Panc1 (cell line): ENCODE results near the gene PRAMEF18. TPM values are rescaled to one million over a fixed set of nuclear protein-coding genes. Genes with fewer than 3 reads are reported as not detected.
"Not testable (repeated sequence)": the region's sequence is repeated elsewhere in the genome, so short reads cannot be mapped to it uniquely, and the experiment has no call there.

Experiments used
- ATAC-seq: fragments of 200-7000 bp; cut with Tn5 transposase; 2 replicates; pipeline ENCODE4 v1.9.1; 2020; ENCODE audit warnings: mild to moderate bottlenecking, moderate library complexity
- Bru-seq: library from RNA; stranded (reverse); fragments of 400-500 nt; gene quantifications from one replicate; lab custom pipeline; 2021; lab: Mats Ljungman, UMichigan
- BruChase-seq, 2 experiments: library from RNA; stranded (reverse); fragments of 400-500 nt; gene quantifications; one replicate each; lab custom pipeline; 2021; lab: Mats Ljungman, UMichigan
- BruUV-seq: library from RNA; stranded (reverse); fragments of 400-500 nt; replicated peaks from 2 replicates; lab custom pipeline; 2021; lab: Mats Ljungman, UMichigan
- CTCF ChIA-PET: fragments of 300-600 bp; sonication (Branson Sonifier 250); formaldehyde crosslinking; loops from one replicate; lab custom pipeline; 2022; ENCODE audit warnings: antibody characterized with exemption; lab: Charles Lee
- POLR2A ChIA-PET: fragments of 300-600 bp; sonication (Branson Sonifier 250); formaldehyde crosslinking; loops from one replicate; lab custom pipeline; 2022; ENCODE audit warnings: antibody characterized with exemption; lab: Charles Lee
- DNase-seq: peaks from one replicate; pipeline ENCODE4 v3.0.0-alpha.2; 2010; ENCODE audit warnings: low read depth, low spot score
- H3K27ac ChIP-seq: 2 replicates; pipeline ENCODE4 v1.5.1; 2011; ENCODE audit warnings: mild to moderate bottlenecking, low read length, inconsistent platforms
- H3K27me3 ChIP-seq: fragments of 200-500 bp; sonication (Bioruptor generic); 2 replicates; pipeline ENCODE4 v1.6.0; 2014; ENCODE audit warnings: low read length, inconsistent platforms; ENCODE audit not compliant: control insufficient read depth, insufficient read depth
- H3K36me3 ChIP-seq: fragments of 200-500 bp; sonication (Bioruptor generic); 2 replicates; pipeline ENCODE4 v1.5.1; 2014; ENCODE audit warnings: inconsistent platforms, mild to moderate bottlenecking, low read length, moderate library complexity; ENCODE audit not compliant: control insufficient read depth, insufficient read depth
- H3K4me1 ChIP-seq: 2 replicates; pipeline ENCODE4 v1.5.1; 2011; ENCODE audit warnings: inconsistent platforms, mild to moderate bottlenecking, low read length, moderate library complexity; ENCODE audit not compliant: control insufficient read depth, insufficient read depth
- H3K4me3 ChIP-seq, 2 experiments: 2 replicates each; pipeline ENCODE4 v1.5.1; 2011 to 2012; ENCODE audit warnings: low read depth in 2 of 2, low read length in 2 of 2, mild to moderate bottlenecking in 2 of 2, inconsistent platforms in 1 of 2, moderate library complexity in 1 of 2
- H3K9me3 ChIP-seq: fragments of 200-500 bp; sonication (Bioruptor generic); 2 replicates; pipeline ENCODE4 v1.5.1; 2014; ENCODE audit warnings: low read depth, mild to moderate bottlenecking, inconsistent platforms, low read length, moderate library complexity; ENCODE audit not compliant: control insufficient read depth, insufficient read depth
- in situ Hi-C: cut with HindIII; loops from 2 replicates; pipeline ENCODE4 v1.10.0; 2016; ENCODE audit warnings: low sequenced_read_pairs, low pct_unique_long_range_greater_than_20kb
- intact Hi-C: fragments of 100-400 bp; cut with micrococcal nuclease; formaldehyde crosslinking; loops from one replicate; pipeline ENCODE4 v1.10.0; 2022; ENCODE audit not compliant: unreplicated experiment
- long read RNA-seq: library from polyadenylated mRNA; unstranded; transcript quantifications from one replicate; pipeline ENCODE4 v2.0.0, GENCODE V29; 2021; ENCODE audit not compliant: unreplicated experiment
- polyA plus RNA-seq: library from polyadenylated mRNA; unstranded; fragments of >200 nt; gene quantifications from one replicate; pipeline ENCODE4 v1.2.1, GENCODE V29; 2012; ENCODE audit warnings: missing spikeins; ENCODE audit not compliant: insufficient read length
- total RNA-seq: library from RNA; stranded (reverse); gene quantifications from one replicate; pipeline ENCODE4 v1.2.1, GENCODE V29; 2021; ENCODE audit not compliant: unreplicated experiment

The PRAMEF18 gene, protein sequence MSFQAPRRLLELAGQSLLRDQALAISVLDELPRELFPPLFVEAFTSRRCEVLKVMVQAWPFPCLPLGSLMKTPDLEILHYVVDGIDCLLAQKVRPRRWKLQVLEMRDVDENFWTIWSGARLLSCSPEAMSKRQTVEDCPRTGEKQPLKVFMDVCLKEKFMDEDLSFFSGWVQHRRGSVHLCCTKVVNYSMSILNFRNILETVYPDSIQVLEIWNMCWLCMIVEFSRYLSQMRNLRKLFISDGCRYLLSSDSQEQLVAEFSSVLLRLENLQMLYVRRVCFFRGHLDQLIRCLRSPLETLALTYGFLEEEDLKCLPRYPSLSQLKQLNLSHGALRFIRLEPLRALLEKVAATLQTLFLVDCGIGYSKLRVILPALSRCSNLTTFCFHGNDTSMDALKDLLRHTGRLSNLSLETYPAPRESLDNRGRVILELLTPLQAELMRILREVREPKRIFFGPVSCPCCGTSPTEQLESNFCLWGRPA
- total RNA-seq (not detected), Bru-seq, nascent RNA (not detected), BruChase-seq, experiment 1, labeled RNA remaining after a 2-hour chase (not detected), BruChase-seq, experiment 2, labeled RNA remaining after a 6-hour chase (not detected)
- not detected for polyA plus RNA-seq
- long read RNA-seq, result 0 reads

DNA sequence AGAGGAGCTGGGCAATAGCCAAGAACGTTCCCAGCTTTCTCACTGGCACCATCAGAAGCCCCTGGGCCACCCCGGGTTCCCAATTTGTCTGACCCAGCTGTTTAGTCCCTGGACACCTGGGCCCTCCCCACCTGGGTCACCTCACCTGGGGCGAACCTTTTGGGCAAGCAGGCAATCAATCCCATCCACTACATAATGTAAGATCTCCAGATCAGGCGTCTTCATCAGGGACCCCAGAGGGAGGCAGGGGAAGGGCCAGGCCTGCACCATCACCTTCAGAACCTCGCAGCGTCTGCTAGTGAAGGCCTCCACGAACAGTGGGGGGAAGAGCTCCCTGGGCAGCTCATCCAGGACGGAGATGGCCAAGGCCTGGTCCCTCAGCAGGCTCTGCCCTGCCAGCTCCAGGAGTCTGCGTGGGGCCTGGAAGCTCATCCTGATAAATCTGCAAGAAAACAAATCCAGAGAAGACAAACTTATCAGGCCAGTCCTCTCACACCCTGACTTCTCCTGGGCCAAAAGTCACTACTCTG, at the start of gene PRAMEF18:
Gene PRAMEF18 (minus strand): TSS at position 480 of the 530 bp plus-strand sequence. CDS start 48 bp downstream, at position 432.
- H3K4me3 ChIP-seq, H3K9me3 ChIP-seq, CTCF ChIA-PET, BruUV-seq, POLR2A ChIA-PET, ATAC-seq, in situ Hi-C loops, H3K27ac ChIP-seq, H3K27me3 ChIP-seq, intact Hi-C loops, H3K36me3 ChIP-seq, DNase-seq, H3K4me1 ChIP-seq: not testable (repeated sequence)

DNA sequence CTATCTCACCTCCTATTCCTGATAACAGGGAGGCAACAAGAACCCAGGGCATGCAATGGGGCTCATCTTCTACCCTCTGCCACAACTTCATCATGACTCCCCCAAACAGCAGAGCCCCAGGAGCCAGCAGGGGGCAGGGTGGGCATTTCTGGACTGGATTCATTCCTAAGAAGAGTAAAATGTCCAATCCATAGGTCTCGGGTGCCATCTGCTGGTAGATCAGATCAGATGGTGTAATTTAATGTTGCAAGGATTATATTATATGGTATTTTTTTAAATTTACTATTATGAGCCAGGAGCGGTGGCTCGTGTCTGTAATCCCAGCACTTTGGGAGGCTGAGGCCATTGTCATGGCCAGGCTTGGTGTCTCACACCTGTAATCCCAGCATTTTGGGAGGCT, 39.2 kb upstream of the PRAMEF18 start:
- H3K4me1 ChIP-seq, H3K36me3 ChIP-seq, CTCF ChIA-PET, BruUV-seq, intact Hi-C loops, H3K4me3 ChIP-seq, H3K27me3 ChIP-seq, POLR2A ChIA-PET, in situ Hi-C loops, DNase-seq, H3K27ac ChIP-seq, H3K9me3 ChIP-seq: not testable (repeated sequence)
- ATAC-seq, result peak; percentile 71; the same call in 1 of the 2 replicates

DNA sequence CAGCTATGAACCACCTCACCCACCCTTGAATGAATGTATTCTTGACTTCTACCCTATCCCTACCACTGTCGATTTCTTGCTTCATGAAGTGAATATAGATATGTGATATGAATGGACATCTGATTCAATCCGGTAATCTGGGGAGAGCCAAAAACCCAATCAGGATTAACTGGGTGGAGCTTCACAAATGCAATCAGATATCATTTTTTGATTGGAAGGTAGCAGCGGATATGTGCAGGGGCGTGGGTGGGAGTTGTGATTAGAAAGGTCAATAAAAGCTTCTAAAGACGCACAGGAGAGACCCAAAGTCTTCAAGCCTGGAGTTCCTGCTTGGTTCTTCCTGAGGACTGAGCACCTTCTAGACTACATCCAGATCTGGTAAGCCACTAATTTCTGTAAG, 27.9 kb upstream of the PRAMEF18 start, which contains the start of gene PRAMEF5:
Gene PRAMEF5 (plus strand): TSS at position 301 of the 400 bp plus-strand sequence. CDS start 5,071 bp downstream, outside the sequence.
- ATAC-seq, CTCF ChIA-PET, H3K9me3 ChIP-seq, BruUV-seq, in situ Hi-C loops, DNase-seq, H3K4me3 ChIP-seq, H3K36me3 ChIP-seq, intact Hi-C loops, POLR2A ChIA-PET, H3K27ac ChIP-seq, H3K27me3 ChIP-seq, H3K4me1 ChIP-seq: not testable (repeated sequence)

DNA sequence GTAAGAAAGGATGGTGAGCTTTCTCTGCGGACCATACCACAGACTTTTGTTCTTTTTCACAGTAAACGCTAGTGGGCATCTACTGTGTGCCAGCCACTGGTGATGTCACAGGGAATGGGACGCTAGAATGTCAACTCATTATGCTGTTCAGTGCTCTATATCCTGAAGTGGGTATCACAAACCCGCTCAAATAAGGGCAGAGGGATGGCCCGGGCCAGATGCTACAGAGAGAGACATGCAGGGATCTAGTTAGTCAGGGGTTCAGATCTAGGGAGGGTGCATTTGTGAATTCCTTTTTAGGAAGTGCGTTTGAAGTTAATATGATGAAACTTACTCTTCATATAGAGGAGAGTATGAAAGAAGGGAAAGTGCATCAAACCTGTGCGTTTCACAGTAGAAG, 21.2 kb upstream of the PRAMEF18 start:
- H3K4me3 ChIP-seq, H3K9me3 ChIP-seq, H3K27me3 ChIP-seq, H3K36me3 ChIP-seq, DNase-seq, H3K27ac ChIP-seq, BruUV-seq, ATAC-seq, intact Hi-C loops, H3K4me1 ChIP-seq, POLR2A ChIA-PET, in situ Hi-C loops, CTCF ChIA-PET: not testable (repeated sequence)

DNA sequence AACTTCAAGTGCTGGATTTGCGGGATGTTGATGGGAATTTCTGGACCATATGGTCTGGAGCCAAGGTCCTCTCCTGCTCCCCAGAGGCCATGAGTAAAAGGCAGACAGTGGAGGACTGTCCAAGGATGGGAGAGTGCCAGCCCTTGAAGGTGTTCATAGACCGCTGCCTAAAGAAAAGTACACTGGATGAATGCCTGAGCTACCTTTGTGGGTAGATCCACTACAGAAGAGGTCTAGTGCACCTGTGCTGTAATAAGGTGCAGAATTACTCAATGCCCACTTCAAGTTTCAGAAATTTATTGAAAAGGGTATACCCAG, 20.6 kb upstream of the PRAMEF18 start:
- H3K4me3 ChIP-seq, DNase-seq, BruUV-seq, H3K27ac ChIP-seq, H3K4me1 ChIP-seq, intact Hi-C loops, H3K36me3 ChIP-seq, in situ Hi-C loops, H3K27me3 ChIP-seq, ATAC-seq, POLR2A ChIA-PET, CTCF ChIA-PET, H3K9me3 ChIP-seq: not testable (repeated sequence)

DNA sequence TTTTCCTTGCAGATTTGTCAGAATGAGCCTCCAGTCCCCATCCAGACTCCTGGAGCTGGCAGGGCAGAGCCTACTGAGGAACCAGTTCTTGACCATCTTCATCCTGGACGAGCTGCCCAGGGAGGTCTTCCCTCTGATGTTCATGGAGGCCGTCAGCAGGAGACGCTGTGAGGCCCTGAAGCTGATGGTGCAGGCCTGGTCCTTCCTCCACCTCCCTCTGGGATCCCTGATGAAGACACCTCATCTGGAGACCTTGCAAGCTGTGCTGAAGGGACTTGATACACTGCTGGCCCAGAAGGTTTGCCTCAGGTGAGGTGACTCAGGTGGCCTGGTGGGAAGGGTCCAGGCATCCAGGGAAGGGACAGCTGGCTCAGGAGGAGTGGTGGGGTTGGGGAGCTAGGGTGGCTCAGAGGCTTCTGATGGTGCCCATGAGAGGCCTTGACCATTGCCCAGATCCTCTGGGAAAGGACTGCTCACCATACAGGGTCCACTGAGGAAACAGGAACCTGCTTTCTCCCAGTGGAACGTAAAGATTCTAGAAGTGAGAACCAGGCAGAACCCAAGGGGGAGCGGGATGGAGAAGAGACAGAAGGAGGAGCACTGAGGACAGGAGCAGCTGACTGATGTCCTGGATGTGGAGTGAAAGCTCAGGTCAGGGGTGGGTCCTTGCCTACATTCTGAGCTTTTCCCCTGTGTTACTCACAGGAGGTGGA, 20.0 kb upstream of the PRAMEF18 start:
- H3K9me3 ChIP-seq, ATAC-seq, CTCF ChIA-PET, H3K4me1 ChIP-seq, H3K36me3 ChIP-seq, BruUV-seq, H3K4me3 ChIP-seq, H3K27me3 ChIP-seq, intact Hi-C loops, POLR2A ChIA-PET, H3K27ac ChIP-seq, in situ Hi-C loops, DNase-seq: not testable (repeated sequence)
